Ishikawa (cell line): ENCODE data around the gene RTN4RL1.
A peak's percentile ranks its signal among the peaks of the same experiment; 100 is the strongest.

ENCODE experiments used
- CEBPB ChIP-seq: IDR thresholded peaks from 2 replicates; pipeline ENCODE4 v1.6.1; 2012
- CREB1 ChIP-seq: IDR thresholded peaks from 2 replicates; pipeline ENCODE4 v1.6.1; 2012; ENCODE audit warnings: low read depth
- EGR1 ChIP-seq: IDR thresholded peaks from 2 replicates; pipeline ENCODE4 v1.6.1; 2012
- EP300 ChIP-seq: IDR thresholded peaks from 2 replicates; pipeline ENCODE4 v1.6.1; 2012; ENCODE audit warnings: borderline replicate concordance
- FOXM1 ChIP-seq: IDR thresholded peaks from 2 replicates; pipeline ENCODE4 v1.6.1; 2012; ENCODE audit warnings: low read depth, borderline replicate concordance
- NFIC ChIP-seq: IDR thresholded peaks from 2 replicates; pipeline ENCODE4 v1.6.1; 2012
- RAD21 ChIP-seq: IDR thresholded peaks from 2 replicates; pipeline ENCODE4 v1.6.1; 2012; ENCODE audit warnings: low read depth
- TAF1 ChIP-seq: IDR thresholded peaks from 2 replicates; pipeline ENCODE4 v1.6.1; 2012; ENCODE audit warnings: low read depth, mild to moderate bottlenecking
- TCF12 ChIP-seq: IDR thresholded peaks from 2 replicates; pipeline ENCODE4 v1.6.1; 2012; ENCODE audit warnings: low read depth
- TEAD4 ChIP-seq: IDR thresholded peaks from 2 replicates; pipeline ENCODE4 v1.6.1; 2012
- YY1 ChIP-seq: IDR thresholded peaks from 2 replicates; pipeline ENCODE4 v1.6.1; 2012; ENCODE audit warnings: low read depth
- ZBTB7A ChIP-seq: IDR thresholded peaks from 2 replicates; pipeline ENCODE4 v1.6.1; 2012; ENCODE audit warnings: low read depth
- TF ChIP-seq, protein P1 (sequence below): IDR thresholded peaks from 2 replicates; pipeline ENCODE4 v1.6.1; 2012
- TF ChIP-seq, protein P2 (sequence below): IDR thresholded peaks from 2 replicates; pipeline ENCODE4 v1.6.1; 2012
- TF ChIP-seq, protein P3 (sequence below): IDR thresholded peaks from 2 replicates; pipeline ENCODE4 v1.6.1; 2012; ENCODE audit warnings: low read depth, mild to moderate bottlenecking

Gene RTN4RL1

DNA sequence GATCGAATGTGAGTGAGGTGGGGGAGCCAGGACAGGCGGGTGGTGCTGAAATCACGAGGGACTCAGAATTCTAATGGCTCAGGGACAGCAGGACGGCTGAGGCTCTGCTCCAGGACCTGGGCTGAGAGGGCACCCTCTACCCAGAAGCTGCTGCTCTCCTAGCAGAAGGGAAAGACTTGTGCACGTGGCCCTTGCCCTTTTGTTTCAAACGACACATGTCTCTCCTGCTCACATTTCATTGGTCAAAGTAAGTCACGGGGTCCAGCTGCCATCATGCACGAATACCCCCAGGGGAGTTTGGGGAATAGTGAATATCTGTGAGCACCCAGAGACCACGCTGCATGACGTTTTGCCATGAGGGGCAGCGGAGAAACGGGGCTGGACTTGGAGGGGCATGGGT, 73.2 kb downstream of the RTN4RL1 start:
- no peak for TF ChIP-seq NFIC
- TF ChIP-seq, protein P1, sequence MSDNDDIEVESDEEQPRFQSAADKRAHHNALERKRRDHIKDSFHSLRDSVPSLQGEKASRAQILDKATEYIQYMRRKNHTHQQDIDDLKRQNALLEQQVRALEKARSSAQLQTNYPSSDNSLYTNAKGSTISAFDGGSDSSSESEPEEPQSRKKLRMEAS, result 0 out of 2 replicates have a peak, but pooled peaks have one; percentile 30

DNA sequence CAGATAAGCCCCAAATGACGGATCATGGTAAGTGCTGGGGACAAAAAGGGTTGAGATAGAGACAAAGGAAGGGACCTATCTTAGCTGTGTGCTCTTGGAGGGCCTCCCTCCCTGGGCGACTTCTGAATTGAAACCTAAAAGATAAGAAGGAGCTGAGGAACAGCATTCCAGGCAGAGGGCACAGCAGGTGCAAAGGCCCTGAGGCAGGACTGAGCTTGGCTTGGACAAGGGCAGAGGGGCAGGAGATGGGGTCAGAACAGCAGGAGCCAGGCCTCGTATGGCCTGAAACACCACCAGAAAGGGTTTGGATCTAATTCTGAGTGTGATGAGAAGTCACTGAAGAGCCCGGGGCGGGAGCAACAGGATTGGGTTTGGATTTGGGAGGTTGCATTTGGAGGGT, 75.4 kb downstream of the RTN4RL1 start:
- TF ChIP-seq YY1, result no peak
- TF ChIP-seq, protein P2, sequence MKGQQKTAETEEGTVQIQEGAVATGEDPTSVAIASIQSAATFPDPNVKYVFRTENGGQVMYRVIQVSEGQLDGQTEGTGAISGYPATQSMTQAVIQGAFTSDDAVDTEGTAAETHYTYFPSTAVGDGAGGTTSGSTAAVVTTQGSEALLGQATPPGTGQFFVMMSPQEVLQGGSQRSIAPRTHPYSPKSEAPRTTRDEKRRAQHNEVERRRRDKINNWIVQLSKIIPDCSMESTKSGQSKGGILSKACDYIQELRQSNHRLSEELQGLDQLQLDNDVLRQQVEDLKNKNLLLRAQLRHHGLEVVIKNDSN, result no peak
- TF ChIP-seq NFIC, result no peak
- no peak for TF ChIP-seq EGR1
- TF ChIP-seq, protein P1, result no peak
- no peak for TF ChIP-seq CEBPB
- no peak for TF ChIP-seq FOXM1
- TF ChIP-seq RAD21, result no peak
- no peak for TF ChIP-seq TCF12
- TF ChIP-seq TEAD4, result no peak
- no peak for TF ChIP-seq TAF1
- TF ChIP-seq CREB1, result no peak
- TF ChIP-seq EP300, result no peak
- no peak for TF ChIP-seq ZBTB7A
- TF ChIP-seq, protein P3, sequence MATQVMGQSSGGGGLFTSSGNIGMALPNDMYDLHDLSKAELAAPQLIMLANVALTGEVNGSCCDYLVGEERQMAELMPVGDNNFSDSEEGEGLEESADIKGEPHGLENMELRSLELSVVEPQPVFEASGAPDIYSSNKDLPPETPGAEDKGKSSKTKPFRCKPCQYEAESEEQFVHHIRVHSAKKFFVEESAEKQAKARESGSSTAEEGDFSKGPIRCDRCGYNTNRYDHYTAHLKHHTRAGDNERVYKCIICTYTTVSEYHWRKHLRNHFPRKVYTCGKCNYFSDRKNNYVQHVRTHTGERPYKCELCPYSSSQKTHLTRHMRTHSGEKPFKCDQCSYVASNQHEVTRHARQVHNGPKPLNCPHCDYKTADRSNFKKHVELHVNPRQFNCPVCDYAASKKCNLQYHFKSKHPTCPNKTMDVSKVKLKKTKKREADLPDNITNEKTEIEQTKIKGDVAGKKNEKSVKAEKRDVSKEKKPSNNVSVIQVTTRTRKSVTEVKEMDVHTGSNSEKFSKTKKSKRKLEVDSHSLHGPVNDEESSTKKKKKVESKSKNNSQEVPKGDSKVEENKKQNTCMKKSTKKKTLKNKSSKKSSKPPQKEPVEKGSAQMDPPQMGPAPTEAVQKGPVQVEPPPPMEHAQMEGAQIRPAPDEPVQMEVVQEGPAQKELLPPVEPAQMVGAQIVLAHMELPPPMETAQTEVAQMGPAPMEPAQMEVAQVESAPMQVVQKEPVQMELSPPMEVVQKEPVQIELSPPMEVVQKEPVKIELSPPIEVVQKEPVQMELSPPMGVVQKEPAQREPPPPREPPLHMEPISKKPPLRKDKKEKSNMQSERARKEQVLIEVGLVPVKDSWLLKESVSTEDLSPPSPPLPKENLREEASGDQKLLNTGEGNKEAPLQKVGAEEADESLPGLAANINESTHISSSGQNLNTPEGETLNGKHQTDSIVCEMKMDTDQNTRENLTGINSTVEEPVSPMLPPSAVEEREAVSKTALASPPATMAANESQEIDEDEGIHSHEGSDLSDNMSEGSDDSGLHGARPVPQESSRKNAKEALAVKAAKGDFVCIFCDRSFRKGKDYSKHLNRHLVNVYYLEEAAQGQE, result no peak

DNA sequence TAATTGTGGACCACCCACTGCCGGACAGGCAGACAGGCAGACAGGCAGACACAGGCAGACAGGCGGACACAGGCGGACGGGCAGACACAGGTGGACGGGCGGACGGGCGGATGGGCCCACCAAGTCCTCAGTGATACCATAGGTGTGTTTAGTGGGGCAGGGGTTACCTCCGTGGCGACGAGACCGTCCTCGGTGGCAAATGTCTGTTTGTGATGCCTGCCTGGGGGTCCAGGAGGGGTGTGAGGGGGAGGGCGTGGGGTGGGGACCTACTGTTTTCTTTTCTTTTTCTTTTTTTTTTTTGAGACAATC, 76.7 kb downstream of the RTN4RL1 start:
- no peak for TF ChIP-seq EGR1
- no peak for TF ChIP-seq EP300
- TF ChIP-seq TEAD4, result no peak
- TF ChIP-seq, protein P3, result no peak
- TF ChIP-seq ZBTB7A, result no peak
- TF ChIP-seq FOXM1, result no peak
- TF ChIP-seq NFIC, result no peak
- TF ChIP-seq, protein P2, result no peak
- TF ChIP-seq TCF12, result no peak
- TF ChIP-seq TAF1, result no peak
- no peak for TF ChIP-seq CEBPB
- TF ChIP-seq, protein P1, result no peak
- no peak for TF ChIP-seq YY1
- TF ChIP-seq RAD21, result no peak
- TF ChIP-seq CREB1, result no peak

DNA sequence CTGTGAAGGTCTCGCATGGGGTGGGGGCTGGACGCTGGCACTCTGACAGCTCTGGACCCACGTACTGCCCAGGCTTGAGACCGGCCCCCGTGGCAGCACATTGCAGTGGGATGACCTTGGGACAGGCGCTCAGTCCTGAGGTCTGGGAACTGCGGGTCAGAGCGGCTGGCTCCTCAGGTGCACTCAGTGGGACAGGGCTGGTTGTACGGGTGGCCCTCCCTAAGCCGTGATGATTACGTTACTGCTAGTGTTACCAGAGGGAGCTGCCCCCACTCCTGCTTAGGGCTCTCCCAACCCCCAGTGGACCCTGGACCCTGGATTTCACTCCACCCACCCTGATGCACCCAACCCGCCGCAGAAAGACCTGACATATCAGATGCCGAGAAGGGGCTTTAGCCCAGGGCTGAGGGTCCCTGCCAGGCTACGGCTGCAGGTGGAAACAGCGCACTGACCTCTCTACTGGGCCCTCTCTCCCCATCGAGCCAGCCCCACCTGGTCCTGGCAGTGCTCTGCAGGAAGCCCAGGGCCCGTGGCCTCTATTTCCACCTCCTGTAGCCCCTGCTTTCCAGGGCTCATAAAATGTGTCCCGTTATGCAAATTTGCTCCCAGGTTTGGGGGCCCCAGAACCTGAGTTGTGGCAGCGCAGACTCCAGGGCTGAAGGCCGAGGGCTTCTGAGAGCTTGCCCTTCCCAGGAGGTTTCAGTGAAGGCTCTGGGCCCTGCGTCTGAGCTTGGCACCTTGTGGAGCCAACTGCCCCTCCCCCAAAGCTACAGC, 77.2 kb downstream of the RTN4RL1 start:
- no peak for TF ChIP-seq EGR1

DNA sequence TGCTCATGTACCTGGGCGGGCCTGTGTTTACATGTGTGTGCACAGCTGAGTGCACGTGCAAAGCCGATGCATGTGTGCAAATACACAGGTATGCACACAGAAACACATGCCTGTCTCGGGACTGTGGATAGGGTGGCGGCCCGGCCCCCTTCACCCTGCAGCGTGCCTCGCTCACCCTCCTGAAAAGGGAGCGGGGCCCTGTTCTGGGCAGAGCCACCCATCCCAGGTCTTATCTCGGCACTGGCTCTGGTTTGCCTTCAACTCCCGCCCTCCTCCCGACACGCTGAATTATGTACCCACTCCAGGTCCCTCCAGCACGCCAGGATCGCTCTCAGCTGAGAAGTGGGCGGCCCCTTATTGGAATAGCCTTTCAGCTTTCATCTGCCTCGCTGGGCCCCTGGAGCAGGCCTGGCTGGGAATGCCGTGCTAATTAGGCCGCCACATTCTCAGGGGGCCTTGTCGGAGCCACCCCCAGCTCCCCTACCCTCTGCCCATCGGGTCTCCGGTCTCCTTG, 77.8 kb downstream of the RTN4RL1 start:
- TF ChIP-seq TCF12 (no peak), CEBPB (no peak)
- TF ChIP-seq, protein P3, result no peak
- TF ChIP-seq, protein P1, result no peak
- TF ChIP-seq, protein P2, result no peak
